GM12892 (cell line): ENCODE measurements around the gene LYRM4.

Experiments
- DNase-seq: peaks from one replicate; pipeline ENCODE4 v3.0.0; 2011; ENCODE audit not compliant: insufficient read length
- FAIRE-seq: peaks from 2 replicates; lab custom pipeline; 2011; peaks lifted over from hg19 to GRCh38; lab: Jason Lieb, UNC
- POLR2A ChIP-seq: IDR thresholded peaks from 2 replicates; pipeline ENCODE4 v1.6.1; 2011; ENCODE audit warnings: low read depth, low read length, control low read depth
- POLR2AphosphoS5 ChIP-seq: IDR thresholded peaks from 2 replicates; pipeline ENCODE4 v1.6.1; 2011; ENCODE audit warnings: low read depth, low read length, control low read depth
- TAF1 ChIP-seq: IDR thresholded peaks from 2 replicates; pipeline ENCODE4 v1.6.1; 2011; ENCODE audit warnings: low read depth, mild to moderate bottlenecking, control low read depth, low read length, borderline replicate concordance

The LYRM4 gene

GRCh38 chr6:5199283-5199682 lies 61.5 kb downstream of the LYRM4 start:
- no peak for DNase-seq
- no peak for FAIRE-seq
- TF ChIP-seq POLR2AphosphoS5 (no peak), POLR2A (no peak), TAF1 (no peak)

- TF ChIP-seq POLR2A (no peak), POLR2AphosphoS5 (no peak), TAF1 (no peak)
- no peak for FAIRE-seq
- no peak for DNase-seq
Observed at GRCh38 chr6:5197084-5197483, 63.7 kb downstream of the LYRM4 start.

- FAIRE-seq = no peak
- TF ChIP-seq POLR2AphosphoS5 (no peak), POLR2A (no peak), TAF1 (no peak)
- no peak for DNase-seq
Observed at GRCh38 chr6:5192135-5192794, 68.5 kb downstream of the LYRM4 start.

GRCh38 chr6:5191722-5192121 lies 69.0 kb downstream of the LYRM4 start:
- DNase-seq = no peak
- no peak for FAIRE-seq
- TF ChIP-seq POLR2AphosphoS5 (no peak), TAF1 (no peak), POLR2A (no peak)

- TF ChIP-seq POLR2AphosphoS5 (no peak), TAF1 (no peak), POLR2A (no peak)
- no peak for FAIRE-seq
- DNase-seq = no peak
Observed at GRCh38 chr6:5191222-5191621, 69.5 kb downstream of the LYRM4 start.

DNA sequence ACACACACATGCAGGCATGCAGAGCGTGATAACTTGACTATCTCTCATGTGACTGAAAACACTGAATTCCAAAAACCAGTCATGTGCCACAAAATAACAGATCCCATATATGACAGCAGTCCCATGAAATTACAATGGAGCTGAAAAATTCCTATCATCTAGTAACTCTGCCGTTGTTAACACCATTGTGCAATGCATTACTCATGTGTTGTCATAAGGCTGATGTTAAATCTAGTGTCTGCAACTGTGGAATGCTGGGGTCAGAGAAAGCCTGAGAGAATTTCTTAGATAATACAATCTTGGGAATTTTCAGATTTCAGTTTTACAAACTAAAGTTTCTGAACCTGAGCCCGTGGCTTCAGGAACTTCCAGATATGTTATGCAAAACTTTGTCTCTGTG lies 70.2 kb downstream of the LYRM4 start:
- no peak for FAIRE-seq
- TF ChIP-seq POLR2A (no peak), POLR2AphosphoS5 (no peak), TAF1 (no peak)
- no peak for DNase-seq

DNA sequence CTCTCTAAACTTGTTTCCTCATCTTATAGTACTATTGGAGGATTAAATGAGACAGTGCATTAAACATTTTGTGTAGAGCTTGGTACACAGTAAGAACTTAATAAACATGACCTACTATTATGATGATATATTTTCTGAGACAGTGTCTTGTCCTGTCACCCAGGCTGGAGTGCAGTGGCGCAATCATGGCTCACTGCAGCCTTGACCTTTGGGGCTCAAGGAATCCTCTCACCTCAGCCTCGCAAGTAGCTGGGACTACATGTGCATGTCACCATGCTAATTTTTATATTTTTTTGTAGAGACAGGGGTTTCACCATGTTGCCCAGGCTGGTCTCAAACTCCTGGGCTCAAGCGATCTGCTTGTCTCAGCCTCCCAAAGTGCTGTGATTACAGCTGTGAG lies 72.1 kb downstream of the LYRM4 start:
- FAIRE-seq = no peak
- DNase-seq = no peak
- TF ChIP-seq POLR2A = no peak
- no peak for TF ChIP-seq TAF1
- TF ChIP-seq POLR2AphosphoS5 = no peak

DNA sequence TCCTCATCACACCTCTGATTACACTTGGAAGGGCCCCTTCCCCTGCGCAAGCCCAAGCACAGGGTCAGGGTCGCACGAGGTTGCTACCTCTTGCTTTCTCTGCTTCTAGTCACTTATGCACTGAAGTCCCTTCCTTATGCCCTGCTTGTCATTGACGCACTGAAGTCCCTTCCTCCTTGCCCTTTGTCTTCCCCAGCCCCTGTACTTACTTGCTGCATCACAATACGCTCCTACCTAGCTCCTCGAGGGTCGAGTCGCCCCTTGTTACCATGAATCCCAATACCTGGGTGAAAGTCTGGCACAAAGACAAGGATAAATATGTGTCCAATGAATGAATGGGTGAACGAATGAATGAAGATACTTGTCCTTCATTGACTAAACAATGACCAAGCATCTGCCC lies 75.9 kb downstream of the LYRM4 start:
- DNase-seq (no peak), FAIRE-seq (no peak)
- TF ChIP-seq POLR2A (no peak), TAF1 (no peak), POLR2AphosphoS5 (no peak)

- DNase-seq (no peak), FAIRE-seq (no peak)
- no peak for TF ChIP-seq POLR2AphosphoS5
- TF ChIP-seq TAF1 = no peak
- no peak for TF ChIP-seq POLR2A
Observed at GRCh38 chr6:5184218-5184617, 76.5 kb downstream of the LYRM4 start.

GRCh38 chr6:5181510-5182317 lies 79.0 kb downstream of the LYRM4 start:
- TF ChIP-seq POLR2AphosphoS5 = no peak
- no peak for TF ChIP-seq TAF1
- TF ChIP-seq POLR2A = no peak
- no peak for FAIRE-seq
- DNase-seq = no peak

DNA sequence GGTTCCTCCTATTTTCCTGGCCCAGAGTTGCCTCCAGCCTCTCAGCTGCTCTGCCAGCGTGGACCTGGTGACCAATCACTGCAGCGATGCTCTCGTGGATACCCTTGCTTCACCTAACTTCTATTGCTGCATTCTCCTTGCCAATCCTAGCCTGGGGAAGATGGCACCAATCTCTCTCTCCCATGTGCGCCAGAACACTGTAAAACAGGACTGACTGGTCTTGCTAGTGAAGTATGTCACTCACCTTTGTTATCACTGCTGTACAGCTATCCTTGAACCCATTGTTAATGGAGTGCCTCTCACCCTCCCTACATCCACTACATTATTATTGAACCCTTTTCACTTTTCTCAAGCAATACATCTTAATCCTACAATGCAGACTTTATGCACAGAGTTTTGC lies 80.1 kb downstream of the LYRM4 start:
- TF ChIP-seq TAF1 = no peak
- no peak for TF ChIP-seq POLR2AphosphoS5
- TF ChIP-seq POLR2A = no peak
- DNase-seq = no peak
- FAIRE-seq = no peak

GRCh38 chr6:5179917-5180316 lies 80.8 kb downstream of the LYRM4 start:
- DNase-seq (no peak), FAIRE-seq (no peak)
- TF ChIP-seq POLR2AphosphoS5 (no peak), POLR2A (no peak), TAF1 (no peak)

- FAIRE-seq (no peak), DNase-seq (no peak)
- TF ChIP-seq TAF1 = no peak
- TF ChIP-seq POLR2A = no peak
- TF ChIP-seq POLR2AphosphoS5 = no peak
Observed at GRCh38 chr6:5178806-5179205, 81.9 kb downstream of the LYRM4 start.
